HG03159 (cell line): ENCODE data around the gene LIME1.

Source experiments
- ATAC-seq: cut with Tn5 transposase; IDR thresholded peaks from one replicate; pipeline ENCODE4 v1.9.1; 2021; ENCODE audit warnings: mild to moderate bottlenecking, moderate library complexity; ENCODE audit not compliant: unreplicated experiment

The LIME1 gene

DNA sequence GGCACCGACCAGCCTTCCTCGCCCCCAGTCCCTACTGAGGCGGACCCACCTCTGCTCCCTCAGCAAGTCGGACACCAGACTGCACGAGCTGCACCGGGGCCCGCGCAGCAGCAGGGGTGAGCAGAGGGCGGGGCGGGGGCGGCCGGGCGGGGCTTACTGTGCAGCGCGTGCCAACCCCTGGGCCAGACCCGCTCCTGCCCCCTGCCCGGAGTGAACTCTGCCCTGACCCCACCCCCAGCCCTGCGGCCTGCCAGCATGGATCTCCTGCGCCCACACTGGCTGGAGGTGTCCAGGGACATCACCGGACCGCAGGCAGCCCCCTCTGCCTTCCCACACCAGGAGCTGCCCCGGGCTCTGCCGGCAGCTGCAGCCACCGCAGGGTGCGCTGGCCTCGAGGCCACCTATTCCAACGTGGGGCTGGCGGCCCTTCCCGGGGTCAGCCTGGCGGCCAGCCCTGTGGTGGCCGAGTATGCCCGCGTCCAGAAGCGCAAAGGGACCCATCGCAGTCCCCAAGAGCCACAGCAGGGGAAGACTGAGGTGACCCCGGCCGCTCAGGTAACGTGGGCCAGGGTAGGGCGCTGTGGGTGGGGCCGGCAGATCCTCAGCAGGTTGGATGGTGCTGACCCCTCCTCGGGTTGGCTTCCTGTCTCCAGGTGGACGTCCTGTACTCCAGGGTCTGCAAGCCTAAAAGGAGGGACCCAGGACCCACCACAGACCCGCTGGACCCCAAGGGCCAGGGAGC, 1.7 kb downstream of the LIME1 start:
- no peak for ATAC-seq

DNA sequence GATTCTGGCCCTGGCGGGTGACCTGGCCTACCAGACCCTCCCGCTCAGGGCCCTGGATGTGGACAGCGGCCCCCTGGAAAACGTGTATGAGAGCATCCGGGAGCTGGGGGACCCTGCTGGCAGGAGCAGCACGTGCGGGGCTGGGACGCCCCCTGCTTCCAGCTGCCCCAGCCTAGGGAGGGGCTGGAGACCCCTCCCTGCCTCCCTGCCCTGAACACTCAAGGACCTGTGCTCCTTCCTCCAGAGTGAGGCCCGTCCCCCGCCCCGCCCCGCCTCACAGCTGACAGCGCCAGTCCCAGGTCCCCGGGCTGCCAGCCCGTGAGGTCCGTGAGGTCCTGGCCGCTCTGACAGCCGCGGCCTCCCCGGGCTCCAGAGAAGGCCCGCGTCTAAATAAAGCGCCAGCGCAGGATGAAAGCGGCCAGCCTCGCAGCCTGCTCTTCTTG, 2.2 kb downstream of the LIME1 start:
- no peak for ATAC-seq

DNA sequence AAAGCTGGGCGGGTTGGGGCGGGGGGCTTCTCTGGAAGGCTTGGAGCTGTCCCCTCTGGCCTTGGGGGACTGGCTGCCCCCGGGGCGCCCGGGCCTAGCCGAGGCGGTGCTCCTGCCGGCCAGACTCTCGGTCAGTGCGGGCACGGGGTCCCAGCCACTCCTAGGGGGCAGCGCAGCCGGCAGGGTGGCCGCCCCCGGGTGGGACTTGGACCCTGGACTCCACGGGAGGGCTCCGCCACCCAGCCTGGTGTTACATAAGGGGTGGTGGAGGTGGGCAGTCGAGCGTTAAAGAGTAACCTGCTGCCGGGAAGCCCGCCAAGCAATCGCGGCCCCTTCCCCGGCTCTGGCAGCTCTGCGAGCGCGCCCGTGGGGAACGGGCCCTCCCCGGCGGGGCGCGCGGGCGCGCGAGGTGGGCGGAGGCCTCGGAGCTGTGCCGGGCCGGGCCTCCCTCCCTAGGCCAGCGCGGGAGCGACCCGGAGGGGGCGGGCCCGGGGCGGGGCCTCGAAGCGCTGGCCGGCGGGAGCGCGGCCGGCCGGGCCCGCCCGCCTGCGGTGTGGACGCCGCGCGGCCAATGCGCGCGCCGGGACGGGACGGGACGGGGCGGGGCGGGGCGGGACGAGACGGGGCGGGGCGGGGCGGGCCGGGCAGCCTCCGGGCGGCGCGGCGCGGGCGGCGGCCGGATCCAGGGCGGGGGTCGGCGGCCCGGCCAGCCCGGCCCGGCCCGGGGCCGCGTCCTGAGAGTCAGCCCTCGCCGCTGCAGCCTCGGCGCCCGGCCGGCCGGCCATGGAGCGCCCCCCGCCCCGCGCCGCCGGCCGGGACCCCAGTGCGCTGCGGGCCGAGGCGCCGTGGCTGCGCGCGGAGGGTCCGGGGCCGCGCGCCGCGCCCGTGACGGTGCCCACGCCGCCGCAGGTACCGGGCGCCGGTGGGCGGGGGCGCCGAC, 2.9 kb downstream of the LIME1 start, which contains the start of gene SLC2A4RG:
Gene SLC2A4RG (plus strand): TSS at position 647 of the 940 bp plus-strand sequence. CDS start 137 bp downstream, at position 784.
- peak; percentile 36 for ATAC-seq

DNA sequence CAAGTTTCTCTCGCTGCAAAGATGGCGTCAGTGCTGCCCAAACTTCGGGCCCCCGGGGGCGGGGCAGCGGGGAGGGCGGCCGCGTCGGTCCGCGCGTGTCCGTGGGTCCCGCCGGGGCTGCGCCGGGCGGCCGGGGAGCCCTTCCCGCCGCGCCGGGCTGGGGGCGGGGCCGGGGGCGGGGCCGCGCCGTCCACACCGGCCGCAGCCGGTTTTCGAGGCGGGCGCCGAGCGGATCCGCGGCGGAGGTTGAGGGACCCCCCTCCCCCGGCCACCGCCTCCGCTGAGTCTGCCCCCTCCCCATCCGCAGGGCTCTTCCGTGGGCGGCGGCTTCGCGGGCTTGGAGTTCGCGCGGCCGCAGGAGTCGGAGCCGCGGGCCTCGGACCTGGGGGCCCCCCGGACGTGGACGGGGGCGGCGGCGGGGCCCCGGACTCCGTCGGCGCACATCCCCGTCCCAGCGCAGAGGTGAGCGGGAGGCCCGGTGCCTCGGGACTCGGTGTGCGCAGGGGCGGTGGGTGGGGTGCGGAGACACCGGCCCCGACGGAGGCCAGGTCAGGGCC, 3.7 kb downstream of the LIME1 start:
- no peak for ATAC-seq

DNA sequence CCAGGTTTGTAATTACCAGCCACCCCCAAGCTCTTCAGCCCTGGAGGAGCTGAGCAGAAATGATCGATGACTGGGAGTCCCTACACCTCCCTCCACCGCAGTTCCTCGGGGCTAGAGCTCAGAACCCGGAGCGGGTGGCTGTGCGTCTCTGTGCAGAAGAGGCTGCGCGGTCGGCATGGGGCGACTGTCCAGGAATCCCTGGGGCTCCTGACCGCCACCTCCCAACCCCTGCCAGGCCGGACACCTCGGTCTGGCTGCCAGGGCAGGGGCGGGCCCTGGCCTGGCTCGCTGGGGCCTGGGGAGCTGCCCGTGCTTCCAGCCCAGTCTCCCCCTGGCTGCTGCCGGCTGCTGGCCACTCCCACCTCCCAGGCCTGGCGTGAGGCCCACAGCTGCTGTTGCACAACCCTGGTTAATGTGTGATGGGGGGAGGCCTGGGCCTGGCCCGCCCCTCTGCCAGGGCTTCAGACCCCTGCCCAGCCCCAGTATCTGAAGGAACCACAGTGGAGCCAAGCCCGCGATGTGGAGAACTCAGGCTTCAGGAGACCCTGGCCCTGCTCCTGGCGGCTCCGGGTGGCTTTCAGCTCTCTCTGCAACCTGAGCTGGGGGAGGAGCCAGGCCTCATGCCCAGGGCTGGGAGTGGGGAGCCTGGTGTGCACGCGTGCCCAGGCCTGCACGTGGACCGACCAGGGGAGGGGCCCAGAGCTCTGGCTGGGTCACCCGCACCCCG, 4.3 kb downstream of the LIME1 start:
- ATAC-seq = no peak

DNA sequence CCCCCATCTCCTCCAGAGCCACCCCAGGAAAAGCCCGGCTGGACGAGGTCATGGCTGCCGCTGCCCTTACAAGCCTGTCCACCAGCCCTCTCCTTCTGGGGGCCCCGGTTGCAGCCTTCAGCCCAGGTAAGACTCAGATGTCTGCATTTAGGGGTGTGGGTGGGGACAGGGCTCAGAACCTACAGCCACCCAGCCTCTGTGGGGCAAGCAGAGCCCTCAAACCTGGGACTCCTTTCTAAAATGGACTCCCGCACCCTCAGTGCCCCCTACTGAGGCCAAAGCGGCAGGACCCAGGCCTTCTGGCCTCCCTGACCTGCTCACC, 4.9 kb downstream of the LIME1 start:
- ATAC-seq = no peak

DNA sequence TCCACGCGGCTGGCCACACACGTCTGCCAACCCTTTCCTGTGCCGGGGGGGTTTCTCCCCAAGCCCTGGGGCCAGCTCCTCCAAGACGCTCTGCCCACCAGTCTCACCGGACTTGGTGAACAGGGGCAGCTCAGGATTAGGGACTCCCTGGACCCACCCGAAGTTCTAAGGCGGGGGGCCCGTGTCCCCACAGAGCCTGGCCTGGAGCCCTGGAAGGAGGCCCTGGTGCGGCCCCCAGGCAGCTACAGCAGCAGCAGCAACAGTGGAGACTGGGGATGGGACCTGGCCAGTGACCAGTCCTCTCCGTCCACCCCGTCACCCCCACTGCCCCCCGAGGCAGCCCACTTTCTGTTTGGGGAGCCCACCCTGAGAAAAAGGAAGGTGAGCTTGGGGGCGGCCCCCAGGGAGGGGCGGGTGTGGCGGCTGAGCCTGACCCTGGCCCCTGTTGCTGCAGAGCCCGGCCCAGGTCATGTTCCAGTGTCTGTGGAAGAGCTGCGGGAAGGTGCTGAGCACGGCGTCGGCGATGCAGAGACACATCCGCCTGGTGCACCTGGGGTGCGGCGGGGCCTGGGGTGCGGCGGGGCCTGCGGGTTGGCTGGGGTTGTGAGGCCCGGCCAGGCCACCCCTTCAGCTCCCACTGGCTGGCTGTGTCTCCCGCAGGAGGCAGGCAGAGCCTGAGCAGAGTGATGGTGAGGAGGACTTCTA, 5.4 kb downstream of the LIME1 start:
- no peak for ATAC-seq

DNA sequence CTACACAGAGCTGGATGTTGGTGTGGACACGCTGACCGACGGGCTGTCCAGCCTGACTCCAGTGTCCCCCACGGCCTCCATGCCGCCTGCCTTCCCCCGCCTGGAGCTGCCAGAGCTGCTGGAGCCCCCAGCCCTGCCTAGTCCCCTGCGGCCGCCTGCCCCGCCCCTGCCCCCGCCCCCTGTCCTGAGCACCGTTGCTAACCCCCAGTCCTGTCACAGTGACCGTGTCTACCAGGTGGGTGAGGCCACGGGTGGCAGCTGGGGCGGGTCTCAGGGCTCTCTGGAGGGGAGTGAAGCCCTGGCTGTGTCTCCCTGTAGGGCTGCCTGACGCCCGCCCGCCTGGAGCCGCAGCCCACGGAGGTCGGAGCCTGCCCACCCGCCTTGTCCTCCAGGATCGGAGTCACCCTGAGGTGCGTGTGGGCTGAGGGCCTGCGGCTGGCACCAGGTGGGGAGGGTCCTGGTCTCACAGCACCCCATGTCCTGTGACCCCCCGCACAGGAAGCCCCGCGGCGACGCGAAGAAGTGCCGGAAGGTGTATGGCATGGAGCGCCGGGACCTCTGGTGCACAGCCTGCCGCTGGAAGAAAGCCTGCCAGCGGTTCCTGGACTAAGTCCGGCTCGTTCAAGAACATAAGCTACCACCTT, 6.0 kb downstream of the LIME1 start:
- no peak for ATAC-seq

DNA sequence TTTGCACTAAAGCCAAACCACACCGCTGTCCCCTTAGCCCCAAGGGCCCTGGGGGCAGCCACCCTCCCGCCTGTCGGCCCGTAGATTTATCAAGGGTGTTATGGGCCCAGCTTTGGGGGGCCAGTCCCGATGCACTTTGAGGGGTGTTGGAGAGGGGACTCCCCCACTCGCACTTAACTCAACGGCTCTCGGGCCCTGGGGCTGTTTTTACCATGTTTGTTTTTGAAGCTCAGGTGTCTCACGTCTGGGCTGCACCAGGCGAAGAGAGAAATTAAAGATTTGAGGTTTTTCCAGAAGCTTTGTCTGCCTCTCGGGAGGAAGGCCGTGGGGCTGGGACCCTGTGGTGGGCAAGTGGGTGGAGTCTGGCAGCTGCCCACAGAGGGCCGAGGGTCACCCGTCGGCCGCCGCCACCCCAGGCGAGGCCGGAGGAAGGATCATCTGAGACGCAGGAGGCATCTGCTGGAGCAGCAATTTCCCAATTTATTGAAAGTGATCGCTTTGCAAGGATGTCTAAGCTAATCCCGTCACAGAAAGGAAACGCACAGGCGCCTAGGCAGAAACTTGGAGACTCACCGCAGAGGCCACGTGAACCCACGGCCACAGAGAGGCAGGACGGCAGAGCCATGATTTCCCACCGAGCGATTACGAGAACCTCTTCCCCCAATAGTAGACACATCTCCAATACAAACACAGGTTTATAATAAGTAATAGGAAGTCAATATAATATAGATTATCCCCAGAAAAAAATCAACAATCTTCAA, 6.9 kb downstream of the LIME1 start:
- no peak for ATAC-seq

DNA sequence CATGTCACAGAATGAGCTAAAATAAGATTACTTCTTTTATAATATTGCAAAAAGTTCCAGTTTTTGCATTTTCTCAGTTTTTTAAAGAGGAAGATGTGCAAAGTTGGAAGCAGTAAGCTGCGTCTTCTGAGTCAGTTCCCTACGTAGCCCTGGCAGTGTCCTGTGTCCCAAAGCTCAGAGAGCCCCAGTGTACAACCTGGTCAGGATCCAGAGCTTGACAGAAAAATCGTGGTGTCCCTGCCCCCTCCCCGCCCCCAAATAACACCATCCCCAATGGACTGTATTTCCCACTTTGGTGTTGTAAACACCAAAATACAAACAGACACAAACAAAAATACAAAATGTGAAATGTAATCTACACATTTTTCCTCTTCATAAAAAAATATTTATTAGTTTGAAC, 7.7 kb downstream of the LIME1 start:
- no peak for ATAC-seq

DNA sequence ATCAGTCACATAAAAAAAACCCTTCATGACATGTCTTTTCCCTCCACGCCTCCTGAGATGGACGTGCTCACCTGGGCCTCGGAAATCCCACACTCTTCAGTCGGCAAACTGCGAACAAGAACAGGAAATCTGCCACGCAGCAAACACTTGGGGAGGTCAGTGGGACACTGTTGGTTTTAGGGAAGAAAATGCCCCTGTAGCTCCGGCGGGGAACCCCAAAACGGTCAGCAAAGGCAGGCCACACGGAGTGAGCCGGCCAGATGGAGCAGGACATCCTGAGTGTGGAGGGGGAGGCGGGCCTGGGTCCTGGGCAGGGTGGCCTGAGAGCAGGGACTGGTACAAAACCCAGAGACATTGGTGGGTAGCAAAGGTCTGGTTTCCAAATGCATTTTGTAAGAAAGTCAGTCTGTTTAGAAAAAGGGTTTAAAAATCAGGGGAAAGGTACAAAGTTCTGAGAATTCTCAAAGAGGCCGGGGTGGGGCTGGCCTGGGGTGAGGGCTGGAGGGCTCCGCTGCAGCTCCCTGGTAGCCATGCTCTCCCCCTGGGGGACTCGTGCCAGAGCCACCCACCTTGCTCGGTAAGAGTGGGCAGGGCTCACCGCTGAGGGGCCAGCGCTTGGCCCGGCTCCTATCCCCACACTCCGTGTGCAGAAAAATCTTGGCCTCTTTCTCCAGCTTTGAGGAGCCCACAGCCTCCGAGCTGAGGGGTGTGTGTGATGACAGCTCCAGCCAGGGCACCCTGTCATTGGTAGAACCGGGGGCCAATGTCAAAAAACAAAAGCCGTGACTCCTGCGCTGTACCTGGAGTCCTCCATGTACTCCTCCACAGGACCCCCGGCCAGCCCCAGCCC, 8.3 kb downstream of the LIME1 start:
- no peak for ATAC-seq

DNA sequence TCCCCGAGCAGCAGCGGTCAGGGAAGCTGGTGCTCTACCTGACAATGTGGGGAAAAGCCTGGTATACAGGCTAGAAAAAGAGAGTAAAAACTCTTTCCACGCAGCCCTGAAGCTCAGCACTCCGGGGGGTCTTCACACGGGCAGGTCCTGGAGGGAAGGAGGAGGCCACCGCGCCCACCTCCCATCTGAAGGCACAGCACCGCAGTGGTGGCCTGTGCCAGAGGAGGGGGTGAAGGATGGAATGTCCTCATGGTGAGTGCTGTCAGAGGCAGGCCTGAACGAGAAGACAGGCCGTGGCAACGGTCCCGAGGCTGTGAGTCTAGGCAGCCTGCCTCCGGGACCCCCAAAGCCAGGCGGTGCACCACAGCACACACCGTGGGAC, 9.0 kb downstream of the LIME1 start:
- no peak for ATAC-seq

DNA sequence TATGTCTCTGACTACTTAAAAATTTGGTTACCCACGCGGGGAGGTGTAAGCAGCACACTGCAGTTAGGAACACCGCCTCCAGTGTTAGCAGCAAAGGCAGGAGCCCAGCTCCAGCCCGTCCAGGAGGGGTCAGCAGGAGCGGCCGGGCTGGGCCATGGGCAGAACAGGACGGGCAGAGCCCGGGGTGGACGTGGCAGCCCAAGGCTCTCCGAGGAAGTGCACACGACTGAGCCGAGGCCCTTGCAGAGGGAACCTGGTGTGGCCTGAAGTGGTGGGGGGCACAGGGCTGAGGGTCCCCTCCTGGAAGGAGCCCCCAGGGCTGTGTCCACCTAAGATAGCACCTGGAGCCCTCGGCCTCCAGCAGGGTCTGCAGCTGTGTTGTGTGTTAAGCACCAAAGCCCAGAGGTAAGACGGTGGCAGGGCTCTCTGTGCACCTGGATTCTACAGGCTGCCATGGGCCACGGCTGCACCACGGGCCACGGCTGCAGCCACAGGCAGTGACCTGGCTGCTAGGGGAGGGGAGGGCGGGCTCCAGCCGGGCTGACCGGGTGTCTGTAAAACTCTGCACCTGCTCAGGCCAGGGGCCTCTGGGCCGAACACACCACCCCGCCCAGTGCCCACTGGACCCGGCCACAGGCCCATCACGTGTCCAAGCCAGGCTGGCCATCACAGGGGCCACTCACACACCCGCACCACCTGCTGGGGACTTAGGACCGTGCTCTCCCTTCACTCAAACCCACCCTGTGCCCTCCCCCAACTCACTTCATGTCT, 9.7 kb downstream of the LIME1 start:
- ATAC-seq = no peak

DNA sequence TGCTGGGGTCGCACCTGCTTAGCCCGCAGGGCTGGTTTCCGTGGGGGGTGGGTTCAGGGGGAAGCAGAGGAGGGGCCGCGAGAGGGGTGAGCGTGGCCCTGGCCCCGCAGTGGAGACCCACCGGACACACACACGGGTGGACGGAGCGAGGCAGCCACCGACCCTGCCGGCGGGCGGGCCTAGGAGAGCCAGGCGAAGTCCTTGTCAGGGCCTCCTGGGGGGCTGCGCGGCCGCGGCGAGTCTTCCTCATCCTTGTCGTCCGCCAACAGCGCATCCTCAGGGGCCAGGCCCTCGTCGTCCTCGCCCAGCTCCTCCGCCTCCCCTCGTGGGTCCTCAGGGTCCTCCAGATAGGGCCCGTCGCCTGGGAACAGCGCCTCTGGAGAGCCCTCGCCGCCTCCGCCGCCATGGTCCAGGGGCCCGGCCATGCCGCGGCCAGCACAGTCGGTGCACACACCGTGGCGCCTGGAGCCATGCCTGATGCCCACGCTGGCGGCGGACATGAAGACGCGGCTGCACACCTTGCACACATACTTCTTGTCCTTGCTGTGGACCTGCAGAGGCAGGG, 10.4 kb downstream of the LIME1 start:
- no peak for ATAC-seq

DNA sequence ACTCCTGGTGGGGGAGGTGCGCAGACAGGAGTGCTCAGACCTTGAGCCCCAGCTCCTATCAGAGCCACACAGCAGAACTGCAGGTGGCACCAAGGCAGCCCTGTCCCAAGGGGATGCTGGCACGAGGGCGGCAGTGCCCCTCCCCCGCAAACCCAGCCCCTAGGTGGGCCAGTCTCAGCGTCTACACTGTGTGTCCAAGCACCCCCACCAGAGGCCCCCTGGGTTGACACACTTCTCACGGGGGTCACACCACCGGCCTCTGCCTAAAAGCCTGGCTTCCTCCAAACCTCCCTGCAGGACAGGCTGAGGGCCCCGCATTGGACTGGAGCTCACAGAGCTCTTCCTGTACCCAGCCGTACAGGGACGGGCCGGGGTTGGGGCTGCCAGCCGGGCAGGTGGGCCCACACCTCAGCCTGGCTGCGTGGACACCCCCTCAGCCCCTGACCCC, 11.2 kb downstream of the LIME1 start:
- ATAC-seq = no peak

DNA sequence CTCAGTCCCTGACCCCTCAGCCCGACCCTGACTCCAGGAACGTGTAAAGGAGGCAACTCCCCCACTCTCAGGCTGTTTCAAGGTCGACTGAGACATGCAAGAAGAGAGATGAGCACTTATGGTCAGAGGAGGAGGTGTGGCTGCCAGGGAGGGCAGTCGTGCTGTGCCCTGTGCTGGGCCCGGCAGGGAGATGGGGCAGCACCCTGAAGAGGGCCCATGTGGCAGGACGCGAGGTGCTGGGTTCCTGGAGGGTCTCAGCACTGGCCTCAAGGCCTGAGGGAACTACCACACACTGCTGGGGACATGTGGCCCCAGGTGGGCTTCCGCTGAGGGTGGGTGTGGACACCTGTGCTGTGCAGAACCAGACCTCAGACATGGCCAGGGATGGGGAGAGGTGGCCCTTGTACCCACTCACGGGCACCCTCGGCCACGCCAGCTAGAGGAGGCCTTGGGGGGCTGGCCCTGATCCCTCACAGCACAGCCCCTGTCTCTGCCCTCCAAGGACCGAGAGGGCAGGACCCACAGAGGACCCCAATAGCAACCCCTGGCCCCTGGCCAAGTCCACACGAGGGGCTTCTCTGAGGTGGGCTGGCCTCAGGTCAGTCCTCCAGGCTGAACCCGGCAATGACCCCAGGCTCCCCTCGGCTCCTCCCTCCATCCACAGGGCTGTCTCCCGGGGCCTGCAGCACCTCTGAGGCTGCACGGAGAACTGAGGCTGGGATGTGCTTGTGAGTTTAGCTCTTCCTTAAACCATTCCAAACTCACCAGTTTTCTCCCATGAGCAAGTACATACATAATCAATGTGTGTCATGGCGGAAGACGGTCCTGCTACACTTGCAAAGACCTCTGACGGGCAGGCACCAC, 11.8 kb downstream of the LIME1 start:
- no peak for ATAC-seq
